Measurements from ENCODE around the gene TALDO1. TPM values are rescaled to one million over a fixed set of nuclear protein-coding genes. Genes with fewer than 3 reads are reported as not detected.

TALDO1 gene
- total and polyA plus RNA-seq, 2 of the 8 experiments (the other 6 are each of a cell fraction or from before 2014, with no cell fraction given): 265 to 308 TPM

DNA sequence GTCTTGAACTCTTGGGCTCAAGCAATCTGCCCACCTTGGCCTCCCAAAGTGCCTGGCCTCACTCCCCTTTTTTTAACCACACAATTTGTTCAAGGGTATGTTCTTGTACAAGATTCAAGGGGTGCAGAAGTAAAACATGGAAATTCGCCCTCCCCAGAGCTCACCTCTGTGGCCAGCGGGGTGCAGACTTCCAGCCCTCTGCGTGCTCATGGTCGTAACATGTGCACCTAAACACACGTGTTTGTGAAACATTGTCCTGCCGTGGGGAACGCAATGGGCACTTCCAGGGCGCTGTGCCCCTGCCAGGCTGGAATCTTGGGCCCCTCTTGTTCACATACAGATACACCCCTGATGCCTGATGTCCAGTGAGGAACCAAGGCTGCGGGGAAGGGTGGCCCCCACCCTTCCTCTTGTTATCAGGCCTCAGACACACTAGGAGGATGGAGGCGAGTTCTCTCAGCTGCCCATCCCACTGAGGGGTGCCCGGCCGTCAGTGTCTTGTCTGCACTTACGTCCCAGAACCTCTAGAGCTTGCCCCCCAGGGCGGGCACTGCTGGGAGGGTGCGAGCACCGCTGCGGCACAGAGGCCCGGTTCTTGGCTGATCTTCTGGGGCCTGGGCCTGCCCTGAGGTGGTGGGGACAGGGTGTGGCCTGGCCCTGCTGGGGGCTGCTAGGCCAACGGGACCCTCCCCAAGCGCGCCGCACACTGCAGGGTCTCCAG lies 45.4 kb upstream of the TALDO1 start (continued):
- TF ChIP-seq, protein P1, sequence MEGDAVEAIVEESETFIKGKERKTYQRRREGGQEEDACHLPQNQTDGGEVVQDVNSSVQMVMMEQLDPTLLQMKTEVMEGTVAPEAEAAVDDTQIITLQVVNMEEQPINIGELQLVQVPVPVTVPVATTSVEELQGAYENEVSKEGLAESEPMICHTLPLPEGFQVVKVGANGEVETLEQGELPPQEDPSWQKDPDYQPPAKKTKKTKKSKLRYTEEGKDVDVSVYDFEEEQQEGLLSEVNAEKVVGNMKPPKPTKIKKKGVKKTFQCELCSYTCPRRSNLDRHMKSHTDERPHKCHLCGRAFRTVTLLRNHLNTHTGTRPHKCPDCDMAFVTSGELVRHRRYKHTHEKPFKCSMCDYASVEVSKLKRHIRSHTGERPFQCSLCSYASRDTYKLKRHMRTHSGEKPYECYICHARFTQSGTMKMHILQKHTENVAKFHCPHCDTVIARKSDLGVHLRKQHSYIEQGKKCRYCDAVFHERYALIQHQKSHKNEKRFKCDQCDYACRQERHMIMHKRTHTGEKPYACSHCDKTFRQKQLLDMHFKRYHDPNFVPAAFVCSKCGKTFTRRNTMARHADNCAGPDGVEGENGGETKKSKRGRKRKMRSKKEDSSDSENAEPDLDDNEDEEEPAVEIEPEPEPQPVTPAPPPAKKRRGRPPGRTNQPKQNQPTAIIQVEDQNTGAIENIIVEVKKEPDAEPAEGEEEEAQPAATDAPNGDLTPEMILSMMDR (IDR thresholded peaks at IDR 0.05; ENCODE audit: control extremely low read depth in 1 of 3, insufficient read depth in 1 of 3, low read depth in 1 of 3, low read length in 3 of 3): no peak
- TF ChIP-seq NANOG (IDR thresholded peaks at IDR 0.05; ENCODE audit: insufficient read depth, low read depth, low read length, poor library complexity, severe bottlenecking) (no peak), RAD21 (IDR thresholded peaks at IDR 0.05 in 1 of 2, conservative IDR thresholded peaks at IDR 0.05 in 1 of 2; ENCODE audit: low read depth in 2 of 2, low read length in 2 of 2) (no peak), RBBP5 (IDR thresholded peaks at IDR 0.05; ENCODE audit: borderline replicate concordance, low read depth, low read length) (no peak), HDAC2 (IDR thresholded peaks at IDR 0.05; ENCODE audit: borderline replicate concordance in 1 of 2, low read depth in 2 of 2, low read length in 2 of 2) (no peak), TAF7 (optimal IDR thresholded peaks at IDR 0.05; ENCODE audit: borderline replicate concordance, low read depth, low read length) (no peak), TAF1 (IDR thresholded peaks at IDR 0.05; ENCODE audit: low read depth, low read length) (no peak), EZH2 (IDR thresholded peaks at IDR 0.05; ENCODE audit: low read depth, low read length, severe bottlenecking) (no peak), YY1 (IDR thresholded peaks at IDR 0.05; ENCODE audit: low read depth, low read length) (no peak), SIRT6 (IDR thresholded peaks at IDR 0.05; ENCODE audit: low read length) (no peak)

All from H1 (cell line).